Hepatic stellate cell (primary cell): ENCODE results near the gene MTA3.
"Not testable (repeated sequence)": the region's sequence is repeated elsewhere in the genome, so short reads cannot be mapped to it uniquely, and the experiment has no call there.

ENCODE experiments used
- DNase-seq: peaks from one replicate; pipeline ENCODE4 v3.0.0; 2011; ENCODE audit warnings: low spot score

The MTA3 gene

GRCh38 chr2:42567806-42568400 is 529 bp upstream of the MTA3 start:
- DNase-seq = no peak

- DNase-seq = peak; percentile 59
Observed at GRCh38 chr2:42569116-42569711, 782 bp downstream of the MTA3 start.

- DNase-seq = no peak
Observed at GRCh38 chr2:42569883-42570282, 1.5 kb downstream of the MTA3 start.

- DNase-seq = no peak
Observed at GRCh38 chr2:42572297-42573081, 4.1 kb downstream of the MTA3 start.

- DNase-seq = no peak
Observed at GRCh38 chr2:42573256-42573655, 4.8 kb downstream of the MTA3 start.

- DNase-seq = no peak
Observed at GRCh38 chr2:42575458-42576064, 7.1 kb downstream of the MTA3 start.

- no peak for DNase-seq
Observed at GRCh38 chr2:42578621-42579020, 10.2 kb downstream of the MTA3 start.

- DNase-seq = no peak
Observed at GRCh38 chr2:42581257-42581656, 12.8 kb downstream of the MTA3 start.

GRCh38 chr2:42584628-42585027 is 16.2 kb downstream of the MTA3 start:
- DNase-seq = not testable (repeated sequence)

- DNase-seq = no peak
Observed at GRCh38 chr2:42585779-42586178, 17.3 kb downstream of the MTA3 start.

- DNase-seq = no peak
Observed at GRCh38 chr2:42587526-42588117, 19.2 kb downstream of the MTA3 start.

- no peak for DNase-seq
Observed at GRCh38 chr2:42588121-42588520, 19.7 kb downstream of the MTA3 start.

GRCh38 chr2:42590176-42590575 is 21.7 kb downstream of the MTA3 start:
- DNase-seq = no peak

- DNase-seq = no peak
Observed at GRCh38 chr2:42593282-42593681, 24.9 kb downstream of the MTA3 start.

- DNase-seq = no peak
Observed at GRCh38 chr2:42598656-42599055, 30.2 kb downstream of the MTA3 start.

- DNase-seq = no peak
Observed at GRCh38 chr2:42601076-42601475, 32.6 kb downstream of the MTA3 start.

GRCh38 chr2:42602218-42602875 is 33.9 kb downstream of the MTA3 start:
- DNase-seq = no peak

- no peak for DNase-seq
Observed at GRCh38 chr2:42602876-42603219, 34.4 kb downstream of the MTA3 start.

- DNase-seq = not testable (repeated sequence)
Observed at GRCh38 chr2:42604341-42604867, 36.0 kb downstream of the MTA3 start.

- DNase-seq = not testable (repeated sequence)
Observed at GRCh38 chr2:42606166-42606565, 37.7 kb downstream of the MTA3 start.

GRCh38 chr2:42607101-42607637 is 38.7 kb downstream of the MTA3 start:
- DNase-seq = no peak
